WTC11 (cell line): ENCODE data around the gene BRICD5. TPM values are rescaled to one million over a fixed set of nuclear protein-coding genes. Genes with fewer than 3 reads are reported as not detected.

Source experiments
- ATAC-seq: fragments of 200-7000 bp; cut with Tn5 transposase; 2 replicates; pipeline ENCODE4 v1.10.0; 2021; ENCODE audit warnings: mild to moderate bottlenecking, moderate library complexity
- CTCF ChIA-PET: fragments of 300-600 bp; sonication (Branson Sonifier 250); formaldehyde crosslinking; loops from one replicate; lab custom pipeline; 2021; ENCODE audit warnings: antibody characterized with exemption; lab: Charles Lee
- POLR2A ChIA-PET: fragments of 350-600 bp; sonication (Branson Sonifier 250); formaldehyde crosslinking; loops from one replicate; lab custom pipeline; 2021; ENCODE audit warnings: antibody characterized with exemption; lab: Charles Lee
- DNase-seq: peaks from one replicate; pipeline ENCODE4 v3.0.0; 2021; ENCODE audit warnings: low spot score
- H3K27ac Mint-ChIP-seq: 2 replicates; pipeline ENCODE4 v1.8.0; 2021; ENCODE audit warnings: mixed read lengths
- H3K27me3 Mint-ChIP-seq: 2 replicates; pipeline ENCODE4 v1.8.0; 2021; ENCODE audit warnings: low read depth, mild to moderate bottlenecking, moderate library complexity, mixed read lengths
- H3K36me3 Mint-ChIP-seq: 2 replicates; pipeline ENCODE4 v1.8.0; 2021; ENCODE audit warnings: mixed read lengths
- H3K4me1 Mint-ChIP-seq: 2 replicates; pipeline ENCODE4 v1.8.0; 2022; ENCODE audit warnings: mixed read lengths
- H3K4me3 Mint-ChIP-seq: 2 replicates; pipeline ENCODE4 v1.8.0; 2021; ENCODE audit warnings: mild to moderate bottlenecking, moderate library complexity, mixed read lengths
- H3K9me3 Mint-ChIP-seq: 2 replicates; pipeline ENCODE4 v1.8.0; 2021; ENCODE audit warnings: mixed read lengths
- ELF4 ChIP-seq: sonication (generic); formaldehyde crosslinking; IDR thresholded peaks from 2 replicates; pipeline ENCODE4 v1.8.1; 2022; ENCODE audit warnings: low read depth, mild to moderate bottlenecking, moderate library complexity, missing genetic modification reagents
- ESRRA ChIP-seq: sonication (generic); formaldehyde crosslinking; IDR thresholded peaks from 2 replicates; pipeline ENCODE4 v1.8.1; 2022; ENCODE audit warnings: mild to moderate bottlenecking, missing genetic modification reagents, borderline replicate concordance
- HMGA2 ChIP-seq: fragments of 250-450 bp; sonication (Bioruptor Pico); IDR thresholded peaks from 2 replicates; pipeline ENCODE4 v1.4.0; 2021; ENCODE audit warnings: mild to moderate bottlenecking, moderate library complexity
- MLX ChIP-seq: sonication (generic); formaldehyde crosslinking; IDR thresholded peaks from 2 replicates; pipeline ENCODE4 v1.8.1; 2023; ENCODE audit warnings: mild to moderate bottlenecking, missing genetic modification reagents, moderate library complexity
- MXD4 ChIP-seq: fragments of 250-450 bp; sonication (Bioruptor Pico); IDR thresholded peaks from 2 replicates; pipeline ENCODE4 v1.8.0; 2021; ENCODE audit warnings: mild to moderate bottlenecking, moderate library complexity, borderline replicate concordance
- NFE2L1 ChIP-seq: sonication (generic); formaldehyde crosslinking; IDR thresholded peaks from 2 replicates; pipeline ENCODE4 v1.8.1; 2023; ENCODE audit warnings: missing genetic modification reagents
- PRDM15 ChIP-seq: sonication (generic); formaldehyde crosslinking; IDR thresholded peaks from 2 replicates; pipeline ENCODE4 v1.8.0; 2022; ENCODE audit warnings: missing genetic modification reagents
- SP1 ChIP-seq: sonication (generic); formaldehyde crosslinking; conservative IDR thresholded peaks from 2 replicates; pipeline ENCODE4 v1.8.1; 2022; ENCODE audit warnings: missing genetic modification reagents
- TEAD1 ChIP-seq: sonication (generic); formaldehyde crosslinking; IDR thresholded peaks from 2 replicates; pipeline ENCODE4 v1.8.0; 2022; ENCODE audit warnings: mild to moderate bottlenecking, missing genetic modification reagents
- USF1 ChIP-seq: sonication (generic); formaldehyde crosslinking; IDR thresholded peaks from 2 replicates; pipeline ENCODE4 v1.8.0; 2022; ENCODE audit warnings: mild to moderate bottlenecking, missing genetic modification reagents
- ZBTB21 ChIP-seq: sonication (generic); formaldehyde crosslinking; IDR thresholded peaks from 2 replicates; pipeline ENCODE4 v1.8.1; 2023; ENCODE audit warnings: mild to moderate bottlenecking, missing genetic modification reagents, borderline replicate concordance
- ZBTB43 ChIP-seq: sonication (generic); formaldehyde crosslinking; IDR thresholded peaks from 2 replicates; pipeline ENCODE4 v1.8.1; 2023; ENCODE audit warnings: mild to moderate bottlenecking, missing genetic modification reagents
- ZNF263 ChIP-seq: sonication (generic); formaldehyde crosslinking; IDR thresholded peaks from 2 replicates; pipeline ENCODE4 v1.8.1; 2022; ENCODE audit warnings: low read depth, mild to moderate bottlenecking, moderate library complexity, missing genetic modification reagents
- ZNF317 ChIP-seq: sonication (generic); formaldehyde crosslinking; IDR thresholded peaks from 2 replicates; pipeline ENCODE4 v1.8.1; 2023; ENCODE audit warnings: low read depth, mild to moderate bottlenecking, moderate library complexity, missing genetic modification reagents, borderline replicate concordance
- ZNF425 ChIP-seq: fragments of 250-450 bp; sonication (Bioruptor Pico); conservative IDR thresholded peaks from 2 replicates; pipeline ENCODE4 v1.9.0; 2021; ENCODE audit warnings: mild to moderate bottlenecking
- ZNF532 ChIP-seq: fragments of 250-450 bp; sonication (Bioruptor Pico); IDR thresholded peaks from 2 replicates; pipeline ENCODE4 v1.9.0; 2021; ENCODE audit warnings: mild to moderate bottlenecking, borderline replicate concordance
- total RNA-seq: library from RNA; stranded (reverse); gene quantifications from 3 replicates; pipeline ENCODE4 v1.2.3, GENCODE V29; 2021

BRICD5 gene
- total RNA-seq, 1 experiment from 2014 or later, result 13.6 TPM

- no peak overlapping the region for H3K4me3 Mint-ChIP-seq
- no peaks in the 10 kb centered on the region for H3K36me3 Mint-ChIP-seq
- POLR2A ChIA-PET, result no interaction called here
- CTCF ChIA-PET, result no interaction called here
- peaks cover 4% of the 10 kb centered on the region; the same call in 1 of the 2 replicates for H3K4me1 Mint-ChIP-seq
- no peak for TF ChIP-seq ZBTB21 (CRISPR knock-in tag)
- no peak for TF ChIP-seq MXD4 (CRISPR knock-in tag)
- TF ChIP-seq TEAD1 (CRISPR knock-in tag), result no peak
- no peak for TF ChIP-seq MLX
- no peak for TF ChIP-seq SP1 (CRISPR knock-in tag)
- ATAC-seq (no peak), DNase-seq (no peak)
- no peaks in the 10 kb centered on the region for H3K9me3 Mint-ChIP-seq
- no peaks in the 10 kb centered on the region; the same call in 1 of the 2 replicates for H3K27me3 Mint-ChIP-seq
- no peak overlapping the region for H3K27ac Mint-ChIP-seq
Observed at GRCh38 chr16:2190002-2190658, 20.5 kb downstream of the BRICD5 start.

- ChIA-PET POLR2A (no interaction called here), CTCF (interaction anchor here (1.1 kb wide), 1 partner anchor 312 kb away, joined by 4 read pairs; no protein-coding TSS in a partner anchor)
- DNase-seq (no peak), ATAC-seq (no peak)
- H3K27ac Mint-ChIP-seq, result no peak overlapping the region
- no peaks in the 10 kb centered on the region for H3K36me3 Mint-ChIP-seq
- H3K4me3 Mint-ChIP-seq, result no peak overlapping the region
- no peaks in the 10 kb centered on the region for H3K9me3 Mint-ChIP-seq
- TF ChIP-seq ZNF317 (CRISPR knock-in tag) (no peak), HMGA2 (no peak), ZNF532 (CRISPR knock-in tag) (no peak), ELF4 (no peak), ESRRA (CRISPR knock-in tag) (no peak), ZBTB43 (CRISPR knock-in tag) (no peak), PRDM15 (CRISPR knock-in tag) (no peak), ZNF425 (CRISPR knock-in tag) (no peak), USF1 (CRISPR knock-in tag) (no peak), ZNF263 (CRISPR knock-in tag) (no peak), NFE2L1 (CRISPR knock-in tag) (no peak)
- no peaks in the 10 kb centered on the region for H3K4me1 Mint-ChIP-seq
- H3K27me3 Mint-ChIP-seq, result no peaks in the 10 kb centered on the region; the same call in 1 of the 2 replicates
Observed at GRCh38 chr16:2189252-2189893, 21.3 kb downstream of the BRICD5 start.
